Bronchial epithelial cell (primary cell): ENCODE data around the gene RETSAT. TPM values are rescaled to one million over a fixed set of nuclear protein-coding genes. Genes with fewer than 3 reads are reported as not detected.

ENCODE experiments used
- DNase-seq: peaks from one replicate; pipeline ENCODE4 v3.0.0-alpha.2; 2010; ENCODE audit warnings: low read depth
- FAIRE-seq: peaks from 2 replicates; lab custom pipeline; 2011; peaks lifted over from hg19 to GRCh38; lab: Jason Lieb, UNC
- H3K27me3 ChIP-seq: 2 replicates; pipeline ENCODE4 v1.5.1; 2011; ENCODE audit warnings: low read length; ENCODE audit not compliant: control insufficient read depth, insufficient read depth
- H3K36me3 ChIP-seq: 2 replicates; pipeline ENCODE4 v1.5.1; 2011; ENCODE audit warnings: low read length; ENCODE audit not compliant: control insufficient read depth, insufficient read depth
- H3K4me3 ChIP-seq: 2 replicates; pipeline ENCODE4 v1.5.1; 2011; ENCODE audit warnings: mild to moderate bottlenecking, low read depth, low read length, control low read depth
- CTCF ChIP-seq: IDR thresholded peaks from 2 replicates; pipeline ENCODE4 v1.5.1; 2011; ENCODE audit warnings: mild to moderate bottlenecking, moderate library complexity, low read length, control low read depth, inconsistent platforms; ENCODE audit not compliant: insufficient read depth, severe bottlenecking
- total RNA-seq: library from RNA; depleted of rRNA; stranded (reverse); fragments of >200 nt; gene quantifications from 2 replicates; pipeline ENCODE4 v1.2.1, GENCODE V29; 2014

RETSAT gene
- total RNA-seq, 1 donor from 2014 or later, result 79.2 TPM

- FAIRE-seq (no peak), DNase-seq (no peak)
- Histone ChIP-seq H3K36me3 (peaks cover 24% of the 10 kb centered on the region), H3K27me3 (no peaks in the 10 kb centered on the region), H3K4me3 (no peak overlapping the region)
- no peak for TF ChIP-seq CTCF
Measured at GRCh38 chr2:85303780-85304531, 50.4 kb downstream of the RETSAT start.

GRCh38 chr2:85302121-85302520 lies 52.2 kb downstream of the RETSAT start:
- TF ChIP-seq CTCF, result no peak
- FAIRE-seq, result no peak
- Histone ChIP-seq H3K27me3 (no peaks in the 10 kb centered on the region), H3K36me3 (peaks cover 21% of the 10 kb centered on the region), H3K4me3 (no peak overlapping the region)
- DNase-seq, result no peak

Other genes starting within 250 kb of the RETSAT start
- 1.3 and 1.9 TPM in 2 replicates for gene TCF7L1, start 221.1 kb downstream of the RETSAT start, total RNA-seq
- 34.5 and 41.3 TPM in 2 replicates for gene TGOLN2, start 26.5 kb downstream of the RETSAT start, total RNA-seq
- gene ELMOD3, start 241 bp upstream of the RETSAT start, total RNA-seq, result 13.2 and 15.1 TPM in 2 replicates
- 701 and 871 TPM in 2 replicates for gene CAPG, start 55.8 kb upstream of the RETSAT start, total RNA-seq
- 0.13 TPM in 1 of 2 replicates, not detected in the other for gene SH2D6, start 64.2 kb upstream of the RETSAT start, total RNA-seq
- 81.9 and 103 TPM in 2 replicates for gene MAT2A, start 184.6 kb upstream of the RETSAT start, total RNA-seq
- 27.9 and 33.0 TPM in 2 replicates for gene GGCX, start 207.0 kb upstream of the RETSAT start, total RNA-seq
- gene VAMP8, start 223.1 kb upstream of the RETSAT start, total RNA-seq, result 41.3 and 67.6 TPM in 2 replicates
- 4.5 and 5.5 TPM in 2 replicates for gene VAMP5, start 229.9 kb upstream of the RETSAT start, total RNA-seq
- gene RNF181, start 241.2 kb upstream of the RETSAT start, total RNA-seq, result 240 and 318 TPM in 2 replicates
- gene TMEM150A, start 248.2 kb upstream of the RETSAT start, total RNA-seq, result 8.3 and 9.2 TPM in 2 replicates